ENCODE measurements around the gene CLIC5.

DNA sequence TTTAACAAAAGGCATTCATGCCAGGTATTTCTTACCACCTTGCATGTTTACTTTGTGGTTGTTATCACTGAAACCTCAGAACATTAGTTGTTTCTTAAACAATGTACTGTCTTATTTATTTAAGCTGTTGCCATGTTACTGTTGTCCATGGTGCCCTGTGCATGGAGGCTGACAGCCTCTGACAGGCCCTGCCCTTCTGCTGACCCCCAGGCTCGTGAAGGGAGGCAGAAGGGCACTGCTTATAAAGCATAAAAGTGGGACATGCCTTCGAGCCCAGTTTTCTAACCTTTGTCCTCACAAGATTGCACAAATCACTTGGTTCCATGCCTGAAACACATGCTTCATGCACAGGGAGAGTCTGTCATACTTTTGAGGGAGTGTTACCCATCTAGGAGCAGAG lies 46.7 kb upstream of the CLIC5 start:
- TF ChIP-seq, protein P1, sequence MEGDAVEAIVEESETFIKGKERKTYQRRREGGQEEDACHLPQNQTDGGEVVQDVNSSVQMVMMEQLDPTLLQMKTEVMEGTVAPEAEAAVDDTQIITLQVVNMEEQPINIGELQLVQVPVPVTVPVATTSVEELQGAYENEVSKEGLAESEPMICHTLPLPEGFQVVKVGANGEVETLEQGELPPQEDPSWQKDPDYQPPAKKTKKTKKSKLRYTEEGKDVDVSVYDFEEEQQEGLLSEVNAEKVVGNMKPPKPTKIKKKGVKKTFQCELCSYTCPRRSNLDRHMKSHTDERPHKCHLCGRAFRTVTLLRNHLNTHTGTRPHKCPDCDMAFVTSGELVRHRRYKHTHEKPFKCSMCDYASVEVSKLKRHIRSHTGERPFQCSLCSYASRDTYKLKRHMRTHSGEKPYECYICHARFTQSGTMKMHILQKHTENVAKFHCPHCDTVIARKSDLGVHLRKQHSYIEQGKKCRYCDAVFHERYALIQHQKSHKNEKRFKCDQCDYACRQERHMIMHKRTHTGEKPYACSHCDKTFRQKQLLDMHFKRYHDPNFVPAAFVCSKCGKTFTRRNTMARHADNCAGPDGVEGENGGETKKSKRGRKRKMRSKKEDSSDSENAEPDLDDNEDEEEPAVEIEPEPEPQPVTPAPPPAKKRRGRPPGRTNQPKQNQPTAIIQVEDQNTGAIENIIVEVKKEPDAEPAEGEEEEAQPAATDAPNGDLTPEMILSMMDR (conservative IDR thresholded peaks at IDR 0.05 in 1 of 2, IDR thresholded peaks at IDR 0.05 in 1 of 2; ENCODE audit: extremely low read depth in 1 of 2, insufficient read depth in 1 of 2, low read depth in 1 of 2, low read length in 2 of 2) = no peak
- no peak for TF ChIP-seq EZH2 (IDR thresholded peaks at IDR 0.05; ENCODE audit: borderline replicate concordance, low read length)
